AG04450 (cell line): ENCODE results near the gene LYAR. TPM values are rescaled to one million over a fixed set of nuclear protein-coding genes. Genes with fewer than 3 reads are reported as not detected.

Experiments used
- CTCF ChIA-PET: fragments of 300-600, 350-600 bp; formaldehyde crosslinking; extraction: SDS; loops from one replicate; lab custom pipeline; 2022; ENCODE audit warnings: antibody characterized with exemption, inconsistent platforms; lab: Charles Lee
- POLR2A ChIA-PET: fragments of 350-600 bp; formaldehyde crosslinking; extraction: SDS; loops from one replicate; lab custom pipeline; 2021; ENCODE audit warnings: antibody characterized with exemption, inconsistent platforms; lab: Yijun Ruan, JAX
- DNase-seq: peaks from one replicate; pipeline ENCODE4 v3.0.0-alpha.2; 2011; ENCODE audit warnings: low read depth, low spot score
- H3K27ac ChIP-seq: one replicate; pipeline ENCODE4 v1.5.1; 2012; ENCODE audit warnings: low read depth, low read length, control low read depth
- H3K27me3 ChIP-seq: one replicate; pipeline ENCODE4 v1.6.0; 2012; ENCODE audit warnings: low read length; ENCODE audit not compliant: control insufficient read depth, insufficient read depth
- H3K4me3 ChIP-seq: 2 replicates; pipeline ENCODE4 v1.5.1; 2011; ENCODE audit warnings: mild to moderate bottlenecking, low read depth, low read length, control low read depth
- H3K9me3 ChIP-seq: 2 replicates; pipeline ENCODE4 v1.5.1; 2012; ENCODE audit warnings: low read length; ENCODE audit not compliant: control insufficient read depth, insufficient read depth
- polyA plus RNA-seq: library from polyadenylated mRNA; depleted of rRNA; stranded (reverse); fragments of >200 nt; gene quantifications from 2 replicates; pipeline ENCODE4 v1.2.3, GENCODE V29; 2011
- TF ChIP-seq, protein P1 (sequence below): IDR thresholded peaks from 2 replicates; pipeline ENCODE4 v1.5.1; 2011; ENCODE audit warnings: low read depth, low read length, control low read depth, inconsistent platforms

LYAR gene
- polyA plus RNA-seq, 1 experiment: 7.8 TPM

- Histone ChIP-seq H3K27ac (no peak overlapping the region), H3K9me3 (peaks cover 4% of the 10 kb centered on the region; the same call in 1 of the 2 replicates), H3K4me3 (no peak overlapping the region), H3K27me3 (no peaks in the 10 kb centered on the region)
- ChIA-PET POLR2A (no interaction called here), CTCF (interaction anchor here (1.1 kb wide), 1 partner anchor 64 kb away, joined by 4 read pairs; no protein-coding TSS in a partner anchor)
- TF ChIP-seq, protein P1, sequence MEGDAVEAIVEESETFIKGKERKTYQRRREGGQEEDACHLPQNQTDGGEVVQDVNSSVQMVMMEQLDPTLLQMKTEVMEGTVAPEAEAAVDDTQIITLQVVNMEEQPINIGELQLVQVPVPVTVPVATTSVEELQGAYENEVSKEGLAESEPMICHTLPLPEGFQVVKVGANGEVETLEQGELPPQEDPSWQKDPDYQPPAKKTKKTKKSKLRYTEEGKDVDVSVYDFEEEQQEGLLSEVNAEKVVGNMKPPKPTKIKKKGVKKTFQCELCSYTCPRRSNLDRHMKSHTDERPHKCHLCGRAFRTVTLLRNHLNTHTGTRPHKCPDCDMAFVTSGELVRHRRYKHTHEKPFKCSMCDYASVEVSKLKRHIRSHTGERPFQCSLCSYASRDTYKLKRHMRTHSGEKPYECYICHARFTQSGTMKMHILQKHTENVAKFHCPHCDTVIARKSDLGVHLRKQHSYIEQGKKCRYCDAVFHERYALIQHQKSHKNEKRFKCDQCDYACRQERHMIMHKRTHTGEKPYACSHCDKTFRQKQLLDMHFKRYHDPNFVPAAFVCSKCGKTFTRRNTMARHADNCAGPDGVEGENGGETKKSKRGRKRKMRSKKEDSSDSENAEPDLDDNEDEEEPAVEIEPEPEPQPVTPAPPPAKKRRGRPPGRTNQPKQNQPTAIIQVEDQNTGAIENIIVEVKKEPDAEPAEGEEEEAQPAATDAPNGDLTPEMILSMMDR: no peak
- no peak for DNase-seq
Observed at GRCh38 chr4:4323705-4324534, 34.0 kb upstream of the LYAR start.

DNA sequence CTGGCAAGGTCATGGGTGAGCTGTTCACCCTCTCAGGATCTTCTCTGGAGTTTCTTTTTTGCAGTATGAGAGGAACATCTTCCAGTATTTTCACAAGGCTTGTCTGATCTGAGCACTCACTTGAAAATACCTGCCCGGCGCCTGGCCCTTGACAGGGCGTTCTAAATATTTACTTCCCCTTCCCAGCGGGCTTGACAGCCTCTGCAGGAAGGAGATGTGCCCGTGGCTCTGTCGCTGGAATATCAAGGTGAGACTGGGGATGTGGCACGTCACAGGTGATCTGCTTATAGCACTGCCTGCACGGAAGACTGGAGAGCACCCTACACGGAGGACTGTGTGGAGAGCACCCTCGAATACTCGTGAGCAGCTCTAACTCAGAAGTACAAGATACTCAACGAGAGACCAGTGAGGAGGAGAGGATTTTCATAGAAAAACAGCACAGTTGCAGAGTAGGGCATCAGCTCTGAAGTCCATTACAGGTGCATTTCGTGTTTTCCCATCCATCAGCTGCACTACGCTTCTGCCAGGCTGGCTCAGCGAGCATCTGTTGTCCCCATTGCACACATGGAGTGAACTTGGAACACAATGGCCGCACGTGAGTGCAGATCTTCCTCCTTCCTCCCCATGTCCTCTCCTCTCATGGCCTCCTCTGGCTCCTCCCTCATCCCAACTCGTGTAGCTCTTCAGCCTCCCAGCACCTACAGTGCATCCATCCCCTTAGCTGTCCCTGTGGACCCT lies 32.2 kb upstream of the LYAR start:
- H3K9me3 ChIP-seq: no peaks in the 10 kb centered on the region
- H3K27ac ChIP-seq: no peak overlapping the region
- DNase-seq: no peak
- ChIA-PET CTCF (interaction anchor here (0.7 kb wide), 1 partner anchor 11 kb away, joined by 3 read pairs; no protein-coding TSS in a partner anchor), POLR2A (no interaction called here)
- H3K27me3 ChIP-seq: no peaks in the 10 kb centered on the region
- TF ChIP-seq, protein P1: no peak
- no peak overlapping the region for H3K4me3 ChIP-seq

- no peaks in the 10 kb centered on the region for H3K9me3 ChIP-seq
- ChIA-PET POLR2A (interaction anchor here (0.6 kb wide), 1 partner anchor 11 kb away, joined by 4 read pairs; no protein-coding TSS in a partner anchor), CTCF (no interaction called here)
- no peak overlapping the region for H3K4me3 ChIP-seq
- H3K27me3 ChIP-seq: no peaks in the 10 kb centered on the region
- DNase-seq: no peak
- no peak overlapping the region for H3K27ac ChIP-seq
- TF ChIP-seq, protein P1: no peak
Observed at GRCh38 chr4:4320951-4321714, 31.2 kb upstream of the LYAR start.

DNA sequence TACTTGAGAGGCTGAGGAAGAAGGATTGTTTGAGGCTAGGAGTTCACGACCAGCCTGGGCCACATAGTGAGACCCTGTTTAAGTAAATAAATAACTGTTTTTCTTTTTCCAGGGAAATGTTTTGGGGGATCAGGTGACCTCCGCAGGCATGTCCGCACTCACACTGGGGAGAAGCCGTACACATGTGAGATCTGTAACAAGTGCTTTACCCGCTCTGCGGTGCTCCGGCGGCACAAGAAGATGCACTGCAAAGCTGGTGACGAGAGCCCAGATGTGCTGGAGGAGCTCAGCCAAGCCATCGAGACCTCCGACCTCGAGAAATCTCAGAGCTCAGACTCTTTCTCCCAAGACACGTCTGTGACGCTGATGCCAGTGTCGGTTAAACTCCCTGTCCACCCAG lies 30.6 kb upstream of the LYAR start:
- Histone ChIP-seq H3K27ac (no peak overlapping the region), H3K27me3 (no peaks in the 10 kb centered on the region), H3K4me3 (no peak overlapping the region), H3K9me3 (no peaks in the 10 kb centered on the region)
- TF ChIP-seq, protein P1: no peak
- no peak for DNase-seq
- CTCF ChIA-PET: no interaction called here
- POLR2A ChIA-PET: interaction anchor here (0.6 kb wide), 1 partner anchor 10 kb away, joined by 4 read pairs; no protein-coding TSS in a partner anchor
